Activated CD4-positive, CD25-positive, alpha-beta regulatory T cell (primary cell): ENCODE data around the gene OR5P2.
"Not testable (repeated sequence)": the region's sequence is repeated elsewhere in the genome, so short reads cannot be mapped to it uniquely, and the experiment has no call there.

ENCODE experiments used
- DNase-seq, 4 experiments: peaks; one replicate each; lab custom pipeline; 2025; lab: John Stamatoyannopoulos, UW

OR5P2 gene, protein sequence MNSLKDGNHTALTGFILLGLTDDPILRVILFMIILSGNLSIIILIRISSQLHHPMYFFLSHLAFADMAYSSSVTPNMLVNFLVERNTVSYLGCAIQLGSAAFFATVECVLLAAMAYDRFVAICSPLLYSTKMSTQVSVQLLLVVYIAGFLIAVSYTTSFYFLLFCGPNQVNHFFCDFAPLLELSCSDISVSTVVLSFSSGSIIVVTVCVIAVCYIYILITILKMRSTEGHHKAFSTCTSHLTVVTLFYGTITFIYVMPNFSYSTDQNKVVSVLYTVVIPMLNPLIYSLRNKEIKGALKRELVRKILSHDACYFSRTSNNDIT

DNA sequence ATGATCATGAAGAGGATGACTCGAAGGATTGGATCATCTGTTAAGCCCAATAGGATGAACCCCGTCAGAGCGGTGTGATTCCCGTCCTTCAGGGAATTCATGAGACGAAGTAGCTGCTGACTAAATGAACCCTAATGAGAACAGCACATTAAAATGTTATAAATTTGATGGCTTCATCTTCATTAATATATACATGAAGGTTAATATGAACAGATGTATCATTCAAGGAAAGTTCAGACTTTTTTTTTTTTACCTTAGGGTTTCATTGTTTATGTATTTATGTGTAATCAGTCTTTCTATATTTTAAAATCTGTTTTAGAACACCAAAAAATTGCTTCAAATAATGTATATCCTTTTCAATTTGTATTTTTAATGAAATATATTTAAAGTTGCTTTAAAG lies at the start of gene OR5P2:
OR5P2 (minus strand) TSS at position 101 of the 400 bp plus-strand sequence; CDS start at position 101, 0 bp downstream.
- no peak for DNase-seq

GRCh38 chr11:7846003-7846402 lies 49.3 kb upstream of the OR5P2 start:
- DNase-seq, result no peak

DNA sequence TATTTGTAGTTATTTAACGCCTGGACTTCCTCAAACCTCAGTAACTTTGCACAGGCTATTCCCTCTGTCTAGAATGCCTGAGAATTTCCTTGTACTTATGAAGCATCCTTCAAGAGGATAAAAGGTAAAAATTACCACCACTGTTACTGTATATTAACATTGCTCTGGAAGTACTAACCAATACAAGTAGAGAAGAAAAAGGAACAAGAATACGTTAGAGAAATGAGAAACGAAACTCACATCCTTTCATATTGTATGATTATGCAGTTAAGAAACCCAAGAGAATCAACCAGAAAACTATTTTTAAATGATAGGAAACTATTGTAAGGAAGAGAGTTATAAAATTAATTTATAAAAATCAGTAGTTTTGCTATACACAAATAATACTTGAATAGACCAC lies 48.2 kb upstream of the OR5P2 start:
- DNase-seq, result no peak

DNA sequence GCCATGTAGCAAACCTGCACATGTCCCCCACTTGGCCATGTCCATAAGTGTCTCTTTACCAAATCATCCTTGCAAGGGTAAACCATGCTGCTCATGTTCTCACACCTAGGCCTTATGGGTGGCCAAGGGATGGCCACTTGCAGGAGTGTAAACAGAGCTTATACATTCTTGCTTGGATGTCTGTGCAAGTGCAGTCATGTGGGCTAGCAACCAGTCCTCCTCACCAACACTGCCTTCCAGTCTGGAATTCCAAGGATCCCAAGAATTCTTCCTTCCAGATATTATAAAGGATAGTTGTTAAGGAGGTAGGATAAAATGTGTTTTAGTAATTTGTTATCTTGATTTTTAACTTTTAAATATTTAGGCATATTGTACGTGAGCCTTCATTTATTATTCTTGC lies 47.8 kb upstream of the OR5P2 start:
- DNase-seq, result no peak

GRCh38 chr11:7840578-7840977 lies 43.8 kb upstream of the OR5P2 start:
- DNase-seq, result no peak

DNA sequence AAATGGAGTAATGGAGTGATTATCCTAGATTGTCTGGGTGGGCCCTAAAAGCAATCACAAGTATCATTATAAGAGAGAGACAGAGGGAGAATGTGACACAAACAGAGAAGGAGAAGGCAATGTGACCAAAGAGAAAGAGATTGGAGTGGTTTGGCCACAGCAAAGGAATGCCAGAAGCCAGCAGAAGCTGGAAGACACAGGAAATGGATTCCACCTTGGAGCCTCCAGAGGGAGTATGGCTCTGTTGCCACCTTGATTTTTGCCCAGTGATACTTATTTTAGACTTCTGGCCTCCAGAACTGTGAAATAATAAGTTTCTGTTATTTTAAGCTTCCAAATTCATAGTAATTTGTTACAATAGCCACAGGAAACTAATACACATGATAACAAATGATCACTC lies 36.8 kb upstream of the OR5P2 start:
- DNase-seq, result no peak

DNA sequence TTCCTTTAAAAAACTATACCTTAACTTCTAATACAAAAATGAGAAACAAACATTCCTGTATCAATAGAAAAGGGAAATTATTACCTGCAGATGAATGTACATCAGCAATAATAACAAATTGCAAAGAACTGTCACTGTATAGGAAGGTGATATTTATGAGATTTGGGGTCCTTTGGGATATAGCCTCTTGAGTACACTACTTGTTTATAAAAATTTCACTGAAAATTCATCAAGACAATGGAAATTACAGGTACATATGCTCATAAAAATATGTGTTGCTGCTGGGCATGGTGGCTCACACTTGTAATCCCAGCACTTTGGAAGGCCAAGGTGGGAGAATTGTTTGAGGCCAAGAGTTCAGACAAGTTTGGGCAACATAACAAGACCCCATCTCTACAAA lies 34.0 kb upstream of the OR5P2 start, which contains the start of gene OR5P3:
OR5P3 (minus strand) TSS at position 101 of the 400 bp plus-strand sequence.
- DNase-seq, result no peak

- no peak for DNase-seq
Measured at GRCh38 chr11:7826324-7826723, 29.6 kb upstream of the OR5P2 start.

DNA sequence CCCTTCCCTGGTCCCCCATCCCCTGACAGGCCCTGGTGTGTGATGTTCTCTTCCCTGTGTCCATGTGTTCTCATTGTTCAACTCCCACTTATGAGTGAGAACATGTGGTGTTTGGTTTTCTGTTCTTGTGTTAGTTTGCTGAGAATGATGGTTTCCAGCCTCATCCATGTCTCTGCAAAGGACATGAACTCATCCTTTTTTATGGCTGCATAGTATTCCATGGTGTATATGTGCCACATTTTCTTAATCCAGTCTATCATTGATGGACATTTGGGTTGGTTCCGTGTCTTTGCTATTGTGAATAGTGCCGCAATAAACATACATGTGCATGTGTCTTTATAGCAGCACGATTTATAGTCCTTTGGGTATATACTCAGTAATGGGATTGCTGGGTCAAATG lies 23.7 kb upstream of the OR5P2 start:
- not testable (repeated sequence) for DNase-seq

GRCh38 chr11:7814897-7815296 lies 18.2 kb upstream of the OR5P2 start:
- not testable (repeated sequence) for DNase-seq

- not testable (repeated sequence) for DNase-seq
Measured at GRCh38 chr11:7810301-7810700, 13.6 kb upstream of the OR5P2 start.

DNA sequence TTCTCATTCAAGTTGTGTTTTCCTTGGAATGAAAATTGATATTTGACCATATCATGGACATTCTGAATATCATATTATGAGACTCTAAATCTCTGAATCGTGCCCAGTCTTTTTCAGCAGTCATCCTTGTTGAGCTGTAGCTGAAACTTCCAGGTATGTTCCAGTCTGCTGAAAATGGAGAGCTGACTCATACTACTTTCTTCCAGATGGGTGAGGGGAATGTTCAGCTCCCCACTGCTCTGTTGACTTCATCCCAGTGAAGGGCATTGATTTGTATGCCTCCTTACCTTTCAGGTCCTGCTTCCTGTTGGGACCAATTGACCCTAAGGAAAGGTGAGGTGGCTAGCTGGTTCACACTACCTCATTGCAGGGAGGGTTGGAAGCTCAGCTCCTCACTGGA lies 3.5 kb downstream of the OR5P2 start:
- no peak for DNase-seq

GRCh38 chr11:7787239-7787638 lies 9.5 kb downstream of the OR5P2 start:
- no peak for DNase-seq

DNA sequence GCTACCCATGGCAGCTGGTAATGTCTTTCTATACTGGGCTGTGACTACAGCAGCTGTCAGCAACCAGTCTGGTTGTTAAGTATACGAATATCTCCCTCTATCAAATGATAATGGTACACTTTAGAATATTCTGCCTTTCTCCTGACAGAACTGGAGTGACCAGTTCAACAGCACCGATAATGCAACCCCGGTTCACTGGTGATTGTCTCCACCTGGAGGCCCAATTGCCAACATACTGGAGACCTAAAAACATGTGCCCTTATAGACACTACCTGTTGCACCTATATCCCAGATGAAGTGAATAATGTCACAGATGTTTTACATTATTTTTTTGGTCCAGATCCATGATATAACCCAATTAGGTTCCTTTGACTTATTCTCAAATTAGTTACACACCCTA lies 21.1 kb downstream of the OR5P2 start:
- no peak for DNase-seq

DNA sequence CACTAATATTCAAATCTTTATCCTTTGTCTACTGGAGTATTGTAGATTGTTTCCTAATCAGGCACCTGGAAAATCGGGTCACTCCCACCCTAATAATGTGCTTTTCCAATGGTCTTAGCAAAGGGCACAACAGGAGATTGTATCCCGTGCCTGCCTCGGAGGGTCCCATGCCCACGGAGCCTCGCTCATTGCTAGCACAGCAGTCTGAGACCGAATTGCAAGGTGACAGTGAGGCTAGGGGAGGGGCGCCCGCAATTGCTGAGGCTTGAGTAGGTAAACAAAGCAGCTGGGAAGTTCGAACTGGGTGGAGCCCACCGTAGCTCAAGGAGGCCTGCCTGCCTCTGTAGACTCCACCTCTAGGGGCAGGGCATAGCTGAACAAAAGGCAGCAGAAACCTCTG lies 32.4 kb downstream of the OR5P2 start:
- DNase-seq, result not testable (repeated sequence)

DNA sequence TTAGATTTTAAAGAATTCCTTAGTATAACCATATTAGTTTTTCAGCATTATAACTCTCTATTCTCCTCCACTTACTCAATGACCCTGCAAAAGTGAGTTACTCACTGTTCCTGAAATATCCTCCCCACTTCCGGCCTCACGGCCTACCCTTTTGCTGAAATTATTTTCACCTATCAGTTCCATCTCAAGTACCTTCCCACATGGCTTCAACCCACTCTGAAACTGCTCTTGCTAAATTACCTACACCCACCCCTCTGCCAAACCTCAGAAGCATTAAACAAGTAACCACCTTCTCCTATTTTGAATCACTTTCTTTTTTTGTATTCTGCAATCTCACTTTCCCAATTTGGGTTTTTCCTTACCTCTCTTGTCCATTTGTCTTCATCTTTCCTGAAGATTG lies 37.7 kb downstream of the OR5P2 start:
- DNase-seq, result no peak

GRCh38 chr11:7749456-7749855 lies 47.3 kb downstream of the OR5P2 start:
- DNase-seq, result no peak
